Activated naive CD4-positive, alpha-beta T cell treated with anti-CD3 and anti-CD28 coated beads, Interleukin-2, amount 50 U/mL, for 24 hours (primary cell): ENCODE measurements around the gene JMJD7.

Experiments used
- H3K27ac Mint-ChIP-seq: one replicate; pipeline ENCODE4 v1.8.0; 2021; ENCODE audit warnings: mild to moderate bottlenecking, mixed read lengths
- H3K27me3 Mint-ChIP-seq: one replicate; pipeline ENCODE4 v1.8.0; 2021; ENCODE audit warnings: mixed read lengths
- H3K36me3 Mint-ChIP-seq: one replicate; pipeline ENCODE4 v1.8.0; 2021; ENCODE audit warnings: mixed read lengths
- H3K4me1 Mint-ChIP-seq: one replicate; pipeline ENCODE4 v1.8.0; 2021; ENCODE audit warnings: mixed read lengths
- H3K4me3 Mint-ChIP-seq: one replicate; pipeline ENCODE4 v1.8.0; 2021; ENCODE audit warnings: mild to moderate bottlenecking, mixed read lengths
- H3K9me3 Mint-ChIP-seq: one replicate; pipeline ENCODE4 v1.8.0; 2021; ENCODE audit warnings: mixed read lengths

Gene JMJD7

GRCh38 chr15:41843571-41843970, 15.7 kb downstream of the JMJD7 start:
- Mint-ChIP-seq H3K4me1 (no peaks in the 10 kb centered on the region), H3K9me3 (no peaks in the 10 kb centered on the region), H3K27ac (no peak overlapping the region), H3K36me3 (peaks cover 2% of the 10 kb centered on the region), H3K4me3 (no peak overlapping the region), H3K27me3 (no peaks in the 10 kb centered on the region)

- no peaks in the 10 kb centered on the region for H3K27me3 Mint-ChIP-seq
- H3K4me1 Mint-ChIP-seq: no peaks in the 10 kb centered on the region
- no peak overlapping the region for H3K4me3 Mint-ChIP-seq
- no peaks in the 10 kb centered on the region for H3K9me3 Mint-ChIP-seq
- H3K36me3 Mint-ChIP-seq: peaks cover 2% of the 10 kb centered on the region
- H3K27ac Mint-ChIP-seq: no peak overlapping the region
These were observed 16.9 kb downstream of the JMJD7 start for GRCh38 chr15:41844814-41845213.

- Mint-ChIP-seq H3K27me3 (no peaks in the 10 kb centered on the region), H3K27ac (peak overlapping the region; percentile 41), H3K36me3 (peaks cover 2% of the 10 kb centered on the region), H3K9me3 (no peaks in the 10 kb centered on the region), H3K4me3 (no peak overlapping the region), H3K4me1 (no peaks in the 10 kb centered on the region)
These were observed 19.3 kb downstream of the JMJD7 start for GRCh38 chr15:41847206-41847605.

GRCh38 chr15:41847981-41848380, 20.1 kb downstream of the JMJD7 start:
- peaks cover 2% of the 10 kb centered on the region for H3K36me3 Mint-ChIP-seq
- H3K9me3 Mint-ChIP-seq: no peaks in the 10 kb centered on the region
- H3K27ac Mint-ChIP-seq: no peak overlapping the region
- no peaks in the 10 kb centered on the region for H3K4me1 Mint-ChIP-seq
- H3K27me3 Mint-ChIP-seq: no peaks in the 10 kb centered on the region
- no peak overlapping the region for H3K4me3 Mint-ChIP-seq

- H3K9me3 Mint-ChIP-seq: no peaks in the 10 kb centered on the region
- H3K4me3 Mint-ChIP-seq: no peak overlapping the region
- H3K4me1 Mint-ChIP-seq: no peaks in the 10 kb centered on the region
- H3K27ac Mint-ChIP-seq: peak overlapping the region; percentile 51
- peaks cover 2% of the 10 kb centered on the region for H3K36me3 Mint-ChIP-seq
- H3K27me3 Mint-ChIP-seq: no peaks in the 10 kb centered on the region
These were observed 20.7 kb downstream of the JMJD7 start for GRCh38 chr15:41848631-41849030.

- Mint-ChIP-seq H3K27me3 (no peaks in the 10 kb centered on the region), H3K36me3 (peaks cover 2% of the 10 kb centered on the region), H3K4me1 (no peaks in the 10 kb centered on the region), H3K27ac (no peak overlapping the region), H3K4me3 (no peak overlapping the region), H3K9me3 (no peaks in the 10 kb centered on the region)
These were observed 21.3 kb downstream of the JMJD7 start for GRCh38 chr15:41849204-41849603.

GRCh38 chr15:41849861-41850260, 22.0 kb downstream of the JMJD7 start:
- Mint-ChIP-seq H3K4me1 (no peaks in the 10 kb centered on the region), H3K36me3 (peaks cover 2% of the 10 kb centered on the region), H3K27me3 (no peaks in the 10 kb centered on the region)

GRCh38 chr15:41850482-41851166, 22.7 kb downstream of the JMJD7 start:
- no peak overlapping the region for H3K4me3 Mint-ChIP-seq
- no peak overlapping the region for H3K27ac Mint-ChIP-seq

More at GRCh38 chr15:41849861-41850260, 22.0 kb downstream of the JMJD7 start:
- no peak overlapping the region for H3K4me3 Mint-ChIP-seq
- no peaks in the 10 kb centered on the region for H3K9me3 Mint-ChIP-seq
- H3K27ac Mint-ChIP-seq: no peak overlapping the region

GRCh38 chr15:41851167-41851523, 23.3 kb downstream of the JMJD7 start:
- no peaks in the 10 kb centered on the region for H3K27me3 Mint-ChIP-seq
- H3K36me3 Mint-ChIP-seq: peaks cover 2% of the 10 kb centered on the region
- H3K4me3 Mint-ChIP-seq: no peak overlapping the region
- H3K9me3 Mint-ChIP-seq: no peaks in the 10 kb centered on the region
- H3K4me1 Mint-ChIP-seq: no peaks in the 10 kb centered on the region
- H3K27ac Mint-ChIP-seq: no peak overlapping the region

More at GRCh38 chr15:41850482-41851166, 22.7 kb downstream of the JMJD7 start:
- no peaks in the 10 kb centered on the region for H3K4me1 Mint-ChIP-seq
- H3K9me3 Mint-ChIP-seq: no peaks in the 10 kb centered on the region
- peaks cover 2% of the 10 kb centered on the region for H3K36me3 Mint-ChIP-seq
- H3K27me3 Mint-ChIP-seq: no peaks in the 10 kb centered on the region

GRCh38 chr15:41851755-41852370, 24.0 kb downstream of the JMJD7 start:
- Mint-ChIP-seq H3K36me3 (peaks cover 2% of the 10 kb centered on the region), H3K27ac (no peak overlapping the region), H3K4me1 (no peaks in the 10 kb centered on the region), H3K27me3 (no peaks in the 10 kb centered on the region), H3K9me3 (no peaks in the 10 kb centered on the region), H3K4me3 (no peak overlapping the region)

- Mint-ChIP-seq H3K9me3 (no peaks in the 10 kb centered on the region), H3K4me1 (no peaks in the 10 kb centered on the region), H3K27me3 (no peaks in the 10 kb centered on the region), H3K27ac (no peak overlapping the region), H3K4me3 (no peak overlapping the region), H3K36me3 (peaks cover 2% of the 10 kb centered on the region)
These were observed 25.1 kb downstream of the JMJD7 start for GRCh38 chr15:41852736-41853590.

- H3K27ac Mint-ChIP-seq: no peak overlapping the region
- H3K9me3 Mint-ChIP-seq: no peaks in the 10 kb centered on the region
- H3K4me1 Mint-ChIP-seq: no peaks in the 10 kb centered on the region
- H3K27me3 Mint-ChIP-seq: no peaks in the 10 kb centered on the region
- H3K4me3 Mint-ChIP-seq: no peak overlapping the region
- no peaks in the 10 kb centered on the region for H3K36me3 Mint-ChIP-seq
These were observed 25.9 kb downstream of the JMJD7 start for GRCh38 chr15:41853831-41854230.

GRCh38 chr15:41854443-41854842, 26.6 kb downstream of the JMJD7 start:
- no peaks in the 10 kb centered on the region for H3K27me3 Mint-ChIP-seq
- H3K36me3 Mint-ChIP-seq: no peaks in the 10 kb centered on the region
- no peak overlapping the region for H3K4me3 Mint-ChIP-seq
- H3K4me1 Mint-ChIP-seq: no peaks in the 10 kb centered on the region
- H3K27ac Mint-ChIP-seq: no peak overlapping the region
- H3K9me3 Mint-ChIP-seq: no peaks in the 10 kb centered on the region

GRCh38 chr15:41855261-41855961, 27.5 kb downstream of the JMJD7 start:
- Mint-ChIP-seq H3K4me1 (peaks cover 4% of the 10 kb centered on the region), H3K27me3 (no peaks in the 10 kb centered on the region), H3K9me3 (no peaks in the 10 kb centered on the region)

GRCh38 chr15:41856262-41856661, 28.4 kb downstream of the JMJD7 start:
- no peak overlapping the region for H3K27ac Mint-ChIP-seq
- H3K36me3 Mint-ChIP-seq: no peaks in the 10 kb centered on the region
- no peaks in the 10 kb centered on the region for H3K27me3 Mint-ChIP-seq
- H3K4me3 Mint-ChIP-seq: no peak overlapping the region
- H3K4me1 Mint-ChIP-seq: peaks cover 4% of the 10 kb centered on the region
- no peaks in the 10 kb centered on the region for H3K9me3 Mint-ChIP-seq

More at GRCh38 chr15:41855261-41855961, 27.5 kb downstream of the JMJD7 start:
- no peaks in the 10 kb centered on the region for H3K36me3 Mint-ChIP-seq
- no peak overlapping the region for H3K4me3 Mint-ChIP-seq
- H3K27ac Mint-ChIP-seq: no peak overlapping the region
